SK-N-SH treated with all-trans-retinoic acid at 6 μM for 48 hours (cell line): ENCODE results near the gene RGS6.

Source experiments
- BACH2 ChIP-seq: fragments of 250-450 bp; sonication (Bioruptor Pico); IDR thresholded peaks from 2 replicates; pipeline ENCODE4 v1.9.0; 2021; ENCODE audit warnings: mild to moderate bottlenecking, borderline replicate concordance
- ESRRG ChIP-seq: fragments of 250-450 bp; sonication (Bioruptor Pico); IDR thresholded peaks from 2 replicates; pipeline ENCODE4 v1.6.1; 2021; ENCODE audit warnings: mild to moderate bottlenecking
- PATZ1 ChIP-seq: fragments of 250-450 bp; sonication (Bioruptor Pico); IDR thresholded peaks from 2 replicates; pipeline ENCODE4 v1.8.0; 2020; ENCODE audit warnings: mild to moderate bottlenecking, moderate library complexity, borderline replicate concordance
- ZFP30 ChIP-seq: fragments of 450-650 bp; formaldehyde crosslinking; IDR thresholded peaks from 2 replicates; pipeline ENCODE4 v1.5.0; 2022; ENCODE audit warnings: mild to moderate bottlenecking, moderate library complexity

GRCh38 chr14:72408020-72408419, 475.8 kb downstream of the RGS6 start:
- TF ChIP-seq BACH2 (CRISPR knock-in tag) (no peak), PATZ1 (CRISPR knock-in tag) (no peak), ESRRG (CRISPR knock-in tag) (no peak), ZFP30 (no peak)
